Adipose tissue (tissue), 3 donors: ENCODE results near the gene C19orf44. TPM values are rescaled to one million over a fixed set of nuclear protein-coding genes. Genes with fewer than 3 reads are reported as not detected.
"Not testable (repeated sequence)": the region's sequence is repeated elsewhere in the genome, so short reads cannot be mapped to it uniquely, and the experiment has no call there.

Source experiments
- H3K27ac ChIP-seq: one replicate; pipeline ENCODE4 v1.5.1; 2013; ENCODE audit warnings: low read depth, low read length
- WGBS, 3 donors: extraction: QIAGEN DNeasy Blood & Tissue Kit; methylation state at CpG; one replicate each; pipeline ENCODE4 v1.1.7; 2013; 5-methylcytosine and 5-hydroxymethylcytosine counted together
- polyA plus RNA-seq, 3 donors: library from polyadenylated mRNA; stranded (reverse); fragments of 200-250 nt; gene quantifications; one replicate each; pipeline ENCODE4 v1.2.3, GENCODE V29; 2013
- donor health status: healthy with polysubstance abuse.
- donor health status: Bipolar disorder and iron deficiency.
- donor health status: healthy.

Gene C19orf44
- polyA plus RNA-seq, 3 donors: 2.4 to 5.7 (median 3.5) TPM

- 80 to 88% (median 83%) methylated on average over 4 of the region's 4 CpGs for WGBS, 3 donors
- no peak overlapping the region for H3K27ac ChIP-seq
Measured at GRCh38 chr19:16548956-16549355, 52.8 kb downstream of the C19orf44 start.

GRCh38 chr19:16551902-16552301 is 55.7 kb downstream of the C19orf44 start:
- 94 to 95% (median 95%) methylated on average over 6 of the region's 6 CpGs for WGBS, 3 donors
- not testable (repeated sequence) for H3K27ac ChIP-seq

- no peak overlapping the region for H3K27ac ChIP-seq
- WGBS, 3 donors: 55 to 80% (median 58%) methylated on average over 8 of the region's 8 CpGs
Measured at GRCh38 chr19:16554776-16555175, 58.6 kb downstream of the C19orf44 start.

- WGBS, 3 donors: 87 to 90% (median 87%) methylated on average over 10 of the region's 10 CpGs
Measured at GRCh38 chr19:16559780-16560276, 63.6 kb downstream of the C19orf44 start.

GRCh38 chr19:16561382-16561781 is 65.2 kb downstream of the C19orf44 start:
- 75 to 89% (median 87%) methylated on average over 8 of the region's 8 CpGs for WGBS, 3 donors
- no peak overlapping the region for H3K27ac ChIP-seq

More at GRCh38 chr19:16559780-16560276, 63.6 kb downstream of the C19orf44 start:
- H3K27ac ChIP-seq: no peak overlapping the region

- WGBS, 3 donors: 77 to 95% (median 94%) methylated on average over 6 of the region's 6 CpGs
Measured at GRCh38 chr19:16562608-16563025, 66.4 kb downstream of the C19orf44 start.

GRCh38 chr19:16564842-16565241 is 68.6 kb downstream of the C19orf44 start:
- no peak overlapping the region for H3K27ac ChIP-seq
- 26 to 90% (median 85%) methylated on average over 7 of the region's 7 CpGs for WGBS, 3 donors

More at GRCh38 chr19:16562608-16563025, 66.4 kb downstream of the C19orf44 start:
- no peak overlapping the region for H3K27ac ChIP-seq

- H3K27ac ChIP-seq: no peak overlapping the region
- 41 to 58% (median 55%) methylated on average over 10 of the region's 10 CpGs for WGBS, 3 donors
Measured at GRCh38 chr19:16566161-16566560, 70.0 kb downstream of the C19orf44 start.

GRCh38 chr19:16566702-16567101 is 70.5 kb downstream of the C19orf44 start:
- H3K27ac ChIP-seq: no peak overlapping the region

GRCh38 chr19:16569609-16570320 is 73.6 kb downstream of the C19orf44 start:
- H3K27ac ChIP-seq: no peak overlapping the region
- WGBS, 3 donors: 54 to 89% (median 87%) methylated on average over 17 of the region's 17 CpGs

More at GRCh38 chr19:16566702-16567101, 70.5 kb downstream of the C19orf44 start:
- WGBS, 3 donors: 91 to 95% (median 94%) methylated on average over 5 of the region's 5 CpGs

Other genes starting within 250 kb of the C19orf44 start
- 100 to 1,000 TPM in 1 of 3 donors, 10 to 100 TPM in 2; 16.4 to 136 (median 54.7) TPM for gene KLF2, start 171.6 kb upstream of the C19orf44 start, polyA plus RNA-seq
- 10 to 100 TPM; 12.9 to 28.0 (median 17.6) TPM for gene EPS15L1, start 24.4 kb upstream of the C19orf44 start, polyA plus RNA-seq
- gene CALR3, start 227 bp upstream of the C19orf44 start, polyA plus RNA-seq: not detected
- 10 to 100 TPM; 13.4 to 22.1 (median 14.5) TPM for gene CHERP, start 46.0 kb downstream of the C19orf44 start, polyA plus RNA-seq
- gene SLC35E1, start 76.0 kb downstream of the C19orf44 start, polyA plus RNA-seq: 10 to 100 TPM; 17.1 to 26.3 (median 19.9) TPM
- gene MED26, start 131.8 kb downstream of the C19orf44 start, polyA plus RNA-seq: 1 to 10 TPM; 3.0 to 6.2 (median 3.4) TPM
- 10 to 100 TPM; 69.6 to 96.7 (median 79.3) TPM for gene SMIM7, start 163.8 kb downstream of the C19orf44 start, polyA plus RNA-seq
- 1 to 10 TPM in 2 of 3 donors, under 1 TPM in 1; 0.90 to 3.5 (median 2.7) TPM for gene TMEM38A, start 164.7 kb downstream of the C19orf44 start, polyA plus RNA-seq
- under 1 TPM; 0.06 to 0.60 (median 0.11) TPM for gene NWD1, start 223.5 kb downstream of the C19orf44 start, polyA plus RNA-seq